ENCODE data around the gene NRP2.

- TF ChIP-seq CTCF (conservative IDR thresholded peaks at IDR 0.05; ENCODE audit: low read length) (no peak), EZH2phosphoT487 (IDR thresholded peaks at IDR 0.05; ENCODE audit: borderline replicate concordance) (no peak)
These were observed 107.6 kb downstream of the NRP2 start for GRCh38 chr2:205789906-205790305.
